Activated CD8-positive, alpha-beta memory T cell treated with anti-CD3 and anti-CD28 coated beads, Interleukin-2, amount 10 ng/mL, durations not matched to agents 7 days and 5 days (primary cell): ENCODE measurements around the gene TUT4. TPM values are rescaled to one million over a fixed set of nuclear protein-coding genes. Genes with fewer than 3 reads are reported as not detected.
A peak's percentile ranks its signal among the peaks of the same experiment; 100 is the strongest.

Source experiments
- ATAC-seq: fragments of 150-1000 bp; cut with Tn5 transposase; one replicate; pipeline ENCODE4 v1.10.0; 2021; ENCODE audit warnings: moderate library complexity
- CTCF ChIA-PET: fragments of 350-600 bp; sonication (Branson Sonifier 250); formaldehyde crosslinking; loops from one replicate; lab custom pipeline; 2021; ENCODE audit warnings: antibody characterized with exemption; lab: Charles Lee
- DNase-seq: peaks from one replicate; pipeline ENCODE4 v3.0.0-alpha.2; 2020
- H3K27ac Mint-ChIP-seq: one replicate; pipeline ENCODE4 v1.8.0; 2021; ENCODE audit warnings: mild to moderate bottlenecking, mixed read lengths
- H3K27me3 Mint-ChIP-seq: one replicate; pipeline ENCODE4 v1.8.0; 2021; ENCODE audit warnings: mixed read lengths
- H3K36me3 Mint-ChIP-seq: one replicate; pipeline ENCODE4 v1.8.0; 2021; ENCODE audit warnings: mild to moderate bottlenecking, mixed read lengths
- H3K4me1 Mint-ChIP-seq: one replicate; pipeline ENCODE4 v1.8.0; 2021; ENCODE audit warnings: mixed read lengths
- H3K4me3 Mint-ChIP-seq: one replicate; pipeline ENCODE4 v1.8.0; 2021; ENCODE audit warnings: mild to moderate bottlenecking, moderate library complexity, mixed read lengths
- H3K9me3 Mint-ChIP-seq: one replicate; pipeline ENCODE4 v1.8.0; 2022; ENCODE audit warnings: low read depth, mixed read lengths
- total RNA-seq, 2 experiments: library from RNA; stranded (reverse); gene quantifications; one replicate each; pipeline ENCODE4 v1.2.3, GENCODE V29; 2021

Gene TUT4
- total RNA-seq, 2 experiments from 2014 or later, result 60.4 to 76.5 TPM

GRCh38 chr1:52562766-52563165 is 9.9 kb upstream of the TUT4 start:
- CTCF ChIA-PET, result no interaction called here
- ATAC-seq, result no peak
- no peak overlapping the region for H3K4me3 Mint-ChIP-seq
- H3K27ac Mint-ChIP-seq, result no peak overlapping the region
- H3K36me3 Mint-ChIP-seq, result peaks cover 2% of the 10 kb centered on the region
- DNase-seq, result no peak
- H3K4me1 Mint-ChIP-seq, result no peaks in the 10 kb centered on the region
- no peaks in the 10 kb centered on the region for H3K27me3 Mint-ChIP-seq
- no peaks in the 10 kb centered on the region for H3K9me3 Mint-ChIP-seq

GRCh38 chr1:52559875-52560274 is 7.0 kb upstream of the TUT4 start:
- Mint-ChIP-seq H3K9me3 (no peaks in the 10 kb centered on the region), H3K4me3 (no peak overlapping the region), H3K4me1 (no peaks in the 10 kb centered on the region), H3K36me3 (peaks cover 2% of the 10 kb centered on the region), H3K27ac (no peak overlapping the region), H3K27me3 (no peaks in the 10 kb centered on the region)
- DNase-seq (no peak), ATAC-seq (no peak)
- CTCF ChIA-PET, result interaction anchor here (1.2 kb wide), 1 partner anchor 11 kb away, joined by 3 read pairs; no protein-coding TSS in a partner anchor

GRCh38 chr1:52558941-52559340 is 6.0 kb upstream of the TUT4 start:
- Mint-ChIP-seq H3K27me3 (no peaks in the 10 kb centered on the region), H3K27ac (no peak overlapping the region), H3K9me3 (no peaks in the 10 kb centered on the region), H3K4me1 (peaks cover 1% of the 10 kb centered on the region), H3K4me3 (no peak overlapping the region), H3K36me3 (peaks cover 2% of the 10 kb centered on the region)
- CTCF ChIA-PET, result no interaction called here
- no peak for ATAC-seq
- no peak for DNase-seq

GRCh38 chr1:52556641-52557360 is 3.9 kb upstream of the TUT4 start:
- H3K4me3 Mint-ChIP-seq, result no peak overlapping the region
- CTCF ChIA-PET, result interaction anchor here (0.7 to 1.4 kb wide), 3 partner anchors 10 to 25 kb away, joined by 3 to 4 read pairs (median 3); no protein-coding TSS in a partner anchor
- peaks cover 2% of the 10 kb centered on the region for H3K36me3 Mint-ChIP-seq
- no peaks in the 10 kb centered on the region for H3K9me3 Mint-ChIP-seq
- peaks cover 1% of the 10 kb centered on the region for H3K4me1 Mint-ChIP-seq
- no peak overlapping the region for H3K27ac Mint-ChIP-seq
- ATAC-seq, result no peak
- no peaks in the 10 kb centered on the region for H3K27me3 Mint-ChIP-seq
- DNase-seq, result no peak

GRCh38 chr1:52554756-52555155 is 1.9 kb upstream of the TUT4 start:
- peak overlapping the region; percentile 53 for H3K27ac Mint-ChIP-seq
- CTCF ChIA-PET, result no interaction called here
- H3K9me3 Mint-ChIP-seq, result no peaks in the 10 kb centered on the region
- H3K27me3 Mint-ChIP-seq, result no peaks in the 10 kb centered on the region
- no peak for ATAC-seq
- peak overlapping the region; percentile 25 for H3K4me3 Mint-ChIP-seq
- peaks cover 8% of the 10 kb centered on the region for H3K4me1 Mint-ChIP-seq
- no peak for DNase-seq
- peaks cover 3% of the 10 kb centered on the region for H3K36me3 Mint-ChIP-seq

- CTCF ChIA-PET, result interaction anchor here (1.4 to 1.9 kb wide), 6 partner anchors 48 to 189 kb away, joined by 3 to 11 read pairs (median 6); partner anchors contain the start of genes GPX7, ORC1 and PRPF38A
Measured at GRCh38 chr1:52554267-52554640, 1.4 kb upstream of the TUT4 start.

GRCh38 chr1:52553362-52554266 is 722 bp upstream of the TUT4 start:
- peak; percentile 87 for ATAC-seq
- Mint-ChIP-seq H3K4me3 (peak overlapping the region; percentile 59), H3K27ac (peak overlapping the region; percentile 64), H3K9me3 (no peaks in the 10 kb centered on the region), H3K27me3 (no peaks in the 10 kb centered on the region), H3K36me3 (peaks cover 7% of the 10 kb centered on the region), H3K4me1 (peaks cover 15% of the 10 kb centered on the region)
- peak; percentile 92 for DNase-seq
- CTCF ChIA-PET, result interaction anchor here (1.4 to 1.9 kb wide), 9 partner anchors 16 to 188 kb away, joined by 3 to 11 read pairs (median 5); partner anchors contain the start of genes GPX7, ORC1 and PRPF38A

More at GRCh38 chr1:52554267-52554640, 1.4 kb upstream of the TUT4 start:
- no peak for ATAC-seq
- Mint-ChIP-seq H3K9me3 (no peaks in the 10 kb centered on the region), H3K27me3 (no peaks in the 10 kb centered on the region), H3K4me3 (peak overlapping the region; percentile 59), H3K4me1 (peaks cover 12% of the 10 kb centered on the region), H3K27ac (peak overlapping the region; percentile 64), H3K36me3 (peaks cover 5% of the 10 kb centered on the region)
- no peak for DNase-seq

GRCh38 chr1:52552236-52552504 is 722 bp downstream of the TUT4 start:
- Mint-ChIP-seq H3K27ac (no peak overlapping the region), H3K4me1 (peaks cover 16% of the 10 kb centered on the region), H3K27me3 (no peaks in the 10 kb centered on the region), H3K36me3 (peaks cover 10% of the 10 kb centered on the region), H3K4me3 (no peak overlapping the region), H3K9me3 (no peaks in the 10 kb centered on the region)
- CTCF ChIA-PET, result interaction anchor here (1.2 to 1.8 kb wide), 3 partner anchors 18 to 86 kb away, joined by 3 to 7 read pairs (median 3); no protein-coding TSS in a partner anchor
- peak; percentile 84 for DNase-seq
- peak; percentile 31 for ATAC-seq

- ATAC-seq, result no peak
- no peak overlapping the region for H3K4me3 Mint-ChIP-seq
- DNase-seq, result peak; percentile 50
- no peaks in the 10 kb centered on the region for H3K9me3 Mint-ChIP-seq
- H3K27me3 Mint-ChIP-seq, result no peaks in the 10 kb centered on the region
- CTCF ChIA-PET, result interaction anchor here (0.7 to 1.2 kb wide), 2 partner anchors 87 to 119 kb away, joined by 3 read pairs; no protein-coding TSS in a partner anchor
- H3K4me1 Mint-ChIP-seq, result peaks cover 16% of the 10 kb centered on the region
- H3K36me3 Mint-ChIP-seq, result peaks cover 14% of the 10 kb centered on the region
- H3K27ac Mint-ChIP-seq, result no peak overlapping the region
Measured at GRCh38 chr1:52551507-52552235, 1.2 kb downstream of the TUT4 start.

GRCh38 chr1:52550447-52550846 is 2.4 kb downstream of the TUT4 start:
- ATAC-seq (no peak), DNase-seq (no peak)
- Mint-ChIP-seq H3K4me1 (peaks cover 16% of the 10 kb centered on the region), H3K9me3 (peaks cover 2% of the 10 kb centered on the region), H3K27me3 (no peaks in the 10 kb centered on the region), H3K27ac (no peak overlapping the region), H3K4me3 (no peak overlapping the region), H3K36me3 (peaks cover 21% of the 10 kb centered on the region)
- CTCF ChIA-PET, result no interaction called here

- peaks cover 31% of the 10 kb centered on the region for H3K36me3 Mint-ChIP-seq
- no peaks in the 10 kb centered on the region for H3K27me3 Mint-ChIP-seq
- DNase-seq, result no peak
- CTCF ChIA-PET, result interaction anchor here (1.5 kb wide), 1 partner anchor 20 kb away, joined by 3 read pairs; no protein-coding TSS in a partner anchor
- no peak for ATAC-seq
- no peak overlapping the region for H3K27ac Mint-ChIP-seq
- H3K4me1 Mint-ChIP-seq, result peaks cover 14% of the 10 kb centered on the region
- H3K4me3 Mint-ChIP-seq, result no peak overlapping the region
- peaks cover 2% of the 10 kb centered on the region for H3K9me3 Mint-ChIP-seq
Measured at GRCh38 chr1:52549267-52549666, 3.6 kb downstream of the TUT4 start.

GRCh38 chr1:52546852-52547251 is 6.0 kb downstream of the TUT4 start:
- CTCF ChIA-PET, result no interaction called here
- Mint-ChIP-seq H3K27ac (no peak overlapping the region), H3K36me3 (peaks cover 51% of the 10 kb centered on the region), H3K27me3 (no peaks in the 10 kb centered on the region), H3K4me1 (peaks cover 14% of the 10 kb centered on the region), H3K9me3 (peaks cover 9% of the 10 kb centered on the region), H3K4me3 (no peak overlapping the region)
- ATAC-seq, result no peak
- no peak for DNase-seq
